ENCODE data around the gene PHF2. TPM values are rescaled to one million over a fixed set of nuclear protein-coding genes. Genes with fewer than 3 reads are reported as not detected.

The PHF2 gene
- total RNA-seq, 1 donor: 18.9 TPM

- Histone ChIP-seq H3K4me3 (ENCODE audit: low read length) (no peak overlapping the region), H3K27me3 (ENCODE audit: insufficient read depth, low read length) (no peaks in the 10 kb centered on the region), H3K9me3 (ENCODE audit: low read depth, low read length) (no peaks in the 10 kb centered on the region), H3K4me1 (ENCODE audit: insufficient read depth, low read length) (no peaks in the 10 kb centered on the region)
Measured at GRCh38 chr9:93651521-93651950, 75.2 kb downstream of the PHF2 start.

DNA sequence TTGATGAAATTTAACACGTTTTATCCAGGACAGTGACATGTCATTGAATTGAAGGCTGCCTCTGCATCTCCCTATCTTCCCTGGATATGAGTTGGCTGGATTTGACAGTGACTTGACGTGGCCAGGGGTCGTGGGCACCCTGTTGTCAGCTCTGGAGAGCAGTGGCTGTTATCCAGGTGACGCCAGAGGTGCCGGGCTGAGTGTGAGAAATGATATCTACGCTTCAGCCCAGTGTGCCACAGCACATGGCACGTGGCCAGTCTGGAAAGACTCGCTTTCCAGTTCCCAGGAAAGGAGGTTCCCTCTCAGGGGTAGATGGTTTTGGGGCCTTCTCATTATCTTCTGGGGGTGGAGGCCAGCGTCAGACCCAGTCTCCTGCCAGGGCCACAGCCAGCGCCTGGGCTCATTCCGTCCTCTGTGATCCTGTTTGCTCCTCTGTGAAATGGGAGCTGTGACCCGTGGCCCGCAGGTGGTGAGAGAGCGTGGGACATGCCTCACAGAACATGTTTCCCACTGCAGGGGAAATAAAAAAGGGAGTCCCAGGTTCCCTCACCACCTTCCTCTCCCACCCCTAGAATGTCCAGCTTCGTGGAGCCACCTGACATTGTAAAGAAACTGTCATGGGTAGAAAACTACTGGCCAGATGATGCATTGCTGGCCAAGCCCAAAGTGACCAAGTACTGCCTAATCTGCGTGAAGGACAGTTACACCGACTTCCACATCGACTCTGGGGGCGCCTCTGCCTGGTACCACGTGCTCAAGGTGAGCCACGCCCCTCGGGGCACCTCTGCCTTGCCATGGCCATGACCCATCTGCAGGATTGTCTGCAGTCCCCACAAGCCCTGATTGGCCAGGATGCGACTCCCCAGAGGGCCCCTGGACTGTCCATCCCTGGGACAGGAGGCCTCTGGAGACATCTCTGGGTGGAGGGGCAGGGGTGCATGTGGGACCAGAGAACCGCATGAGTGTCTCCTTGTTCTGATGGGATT is 76.5 kb downstream of the PHF2 start:
- Histone ChIP-seq H3K4me1 (ENCODE audit: insufficient read depth, low read length) (no peaks in the 10 kb centered on the region), H3K27me3 (ENCODE audit: insufficient read depth, low read length) (no peaks in the 10 kb centered on the region), H3K9me3 (ENCODE audit: low read depth, low read length) (no peaks in the 10 kb centered on the region), H3K4me3 (ENCODE audit: low read length) (no peak overlapping the region)

DNA sequence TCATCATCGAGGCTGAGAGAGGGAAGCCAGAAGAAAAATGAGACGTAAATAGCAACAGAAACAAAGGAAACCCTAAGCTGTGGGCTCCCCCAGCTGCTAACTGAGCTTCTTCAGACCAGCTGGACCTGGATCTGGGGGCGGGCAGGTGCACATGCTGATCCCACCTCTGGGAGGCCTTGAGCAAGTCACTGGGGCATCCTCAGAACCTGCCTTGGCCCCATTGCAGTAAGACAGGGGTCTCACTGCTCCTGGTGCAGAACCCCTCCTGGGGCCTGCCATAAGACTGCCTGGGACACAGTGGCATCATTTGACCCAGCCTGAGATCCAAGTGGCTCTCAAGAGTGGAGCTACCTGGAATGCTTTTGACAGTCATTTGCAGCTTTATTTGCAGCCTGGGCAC is 77.4 kb downstream of the PHF2 start:
- Histone ChIP-seq H3K4me3 (ENCODE audit: low read length) (no peak overlapping the region), H3K9me3 (ENCODE audit: low read depth, low read length) (no peaks in the 10 kb centered on the region), H3K27me3 (ENCODE audit: insufficient read depth, low read length) (no peaks in the 10 kb centered on the region), H3K4me1 (ENCODE audit: insufficient read depth, low read length) (no peaks in the 10 kb centered on the region)

DNA sequence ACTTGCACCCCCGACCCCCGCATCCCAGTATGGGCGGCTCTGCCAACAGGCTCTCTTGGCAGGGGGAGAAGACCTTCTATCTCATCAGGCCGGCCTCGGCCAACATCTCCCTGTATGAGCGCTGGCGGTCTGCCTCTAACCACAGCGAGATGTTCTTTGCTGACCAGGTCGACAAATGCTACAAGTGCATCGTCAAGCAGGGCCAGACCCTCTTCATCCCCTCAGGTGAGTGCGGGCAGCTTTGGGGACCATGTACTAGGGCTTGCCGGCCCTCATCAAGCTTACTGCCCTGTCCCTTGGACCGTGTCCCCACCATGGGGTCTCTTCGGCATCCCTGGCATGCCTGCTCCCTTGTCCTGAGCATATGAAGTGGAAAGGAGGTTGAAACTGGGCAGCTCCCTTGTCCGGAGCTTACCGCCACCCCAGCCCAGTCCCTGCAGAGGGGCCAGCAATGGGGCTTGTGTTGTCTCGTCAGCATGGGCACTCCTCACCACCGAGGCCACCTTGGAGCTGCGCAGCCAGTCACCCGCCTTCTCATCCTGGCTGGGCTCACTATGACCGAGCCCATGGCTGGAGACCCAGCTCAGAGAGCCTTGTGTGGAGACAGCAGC is 78.1 kb downstream of the PHF2 start:
- no peak overlapping the region for H3K4me3 ChIP-seq (ENCODE audit: low read length)
- H3K4me1 ChIP-seq (ENCODE audit: insufficient read depth, low read length): no peaks in the 10 kb centered on the region
- H3K27me3 ChIP-seq (ENCODE audit: insufficient read depth, low read length): no peaks in the 10 kb centered on the region
- H3K9me3 ChIP-seq (ENCODE audit: low read depth, low read length): no peaks in the 10 kb centered on the region

DNA sequence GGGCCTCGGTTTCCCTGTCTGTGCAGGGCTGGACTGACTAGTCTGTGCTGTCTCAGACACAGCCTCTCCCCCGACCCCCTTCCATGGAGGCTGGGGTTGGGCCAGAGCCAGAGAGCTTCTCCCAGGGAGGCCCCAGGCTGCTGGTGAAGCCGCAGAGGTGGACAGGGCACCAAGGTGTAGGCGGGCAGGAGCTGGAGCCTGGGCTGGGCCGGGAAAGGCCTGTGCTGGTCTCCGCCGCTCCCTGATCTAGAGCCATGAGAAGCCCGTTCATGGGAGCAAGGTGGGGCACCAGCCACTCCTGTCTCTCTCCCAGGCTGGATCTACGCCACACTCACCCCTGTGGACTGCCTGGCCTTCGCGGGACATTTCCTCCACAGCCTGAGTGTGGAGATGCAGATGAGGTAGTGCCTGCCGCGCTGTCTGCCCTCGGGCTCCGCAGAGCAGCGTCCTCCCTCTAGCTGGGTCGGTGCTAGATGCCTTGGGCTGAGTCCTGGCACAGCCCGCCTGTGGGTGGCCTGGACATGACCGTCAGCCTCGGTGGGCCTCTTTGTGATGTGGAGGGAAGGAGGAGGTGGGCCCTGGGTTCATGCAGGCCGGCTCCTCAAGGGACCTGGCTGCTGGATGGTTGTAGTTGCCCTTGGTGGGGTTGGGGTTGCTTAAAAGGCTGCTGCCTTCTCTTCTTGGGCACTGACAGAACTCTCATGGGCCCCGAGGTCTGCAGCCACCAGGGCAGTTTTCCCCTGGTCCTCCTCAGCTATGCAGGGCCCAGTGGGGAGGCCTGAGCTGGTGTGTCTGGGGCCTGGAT is 79.4 kb downstream of the PHF2 start:
- no peaks in the 10 kb centered on the region for H3K9me3 ChIP-seq (ENCODE audit: low read depth, low read length)
- H3K4me1 ChIP-seq (ENCODE audit: insufficient read depth, low read length): no peaks in the 10 kb centered on the region
- no peaks in the 10 kb centered on the region for H3K27me3 ChIP-seq (ENCODE audit: insufficient read depth, low read length)
- no peak overlapping the region for H3K4me3 ChIP-seq (ENCODE audit: low read length)

DNA sequence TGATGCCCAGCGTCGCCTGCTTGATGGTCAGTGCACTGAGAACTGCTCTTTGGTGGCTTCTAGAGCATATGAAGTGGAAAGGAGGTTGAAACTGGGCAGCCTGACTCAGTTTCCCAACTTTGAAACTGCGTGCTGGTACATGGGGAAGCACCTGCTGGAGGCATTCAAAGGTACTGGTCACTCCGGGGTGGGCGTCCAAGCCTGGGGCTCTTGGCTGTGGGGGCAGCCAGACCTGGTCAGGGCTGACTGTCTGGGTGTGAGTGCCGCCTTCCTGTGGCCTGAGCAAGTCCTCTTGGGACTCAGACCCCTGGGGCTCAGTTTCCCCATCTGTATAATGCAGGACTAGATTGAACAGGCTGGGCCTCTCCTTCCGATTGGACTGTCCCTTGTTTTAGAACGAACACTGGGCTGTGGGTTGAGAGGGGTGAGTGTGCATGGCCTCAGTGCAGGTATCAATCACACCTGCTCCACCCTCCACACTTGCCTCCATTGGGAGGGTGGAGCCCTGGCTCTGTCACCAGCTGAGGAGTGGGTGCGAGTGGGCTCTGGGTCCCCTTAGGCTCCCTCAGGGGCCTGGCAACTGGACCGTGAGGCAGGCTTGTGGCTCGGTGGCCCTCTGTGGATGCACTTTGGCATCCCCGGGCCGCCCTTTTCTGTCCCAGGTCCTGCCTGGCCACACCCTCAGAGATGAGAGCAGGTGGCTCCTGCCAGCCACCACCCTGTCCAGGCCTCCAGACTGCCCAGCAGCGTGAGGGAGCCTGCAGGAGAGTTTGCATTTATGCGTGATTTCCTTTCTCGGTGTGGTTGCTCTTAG is 80.2 kb downstream of the PHF2 start:
- no peaks in the 10 kb centered on the region for H3K4me1 ChIP-seq (ENCODE audit: insufficient read depth, low read length)
- no peaks in the 10 kb centered on the region for H3K9me3 ChIP-seq (ENCODE audit: low read depth, low read length)
- no peaks in the 10 kb centered on the region for H3K27me3 ChIP-seq (ENCODE audit: insufficient read depth, low read length)
- H3K4me3 ChIP-seq (ENCODE audit: low read length): no peak overlapping the region

GRCh38 chr9:93657331-93658111 is 81.1 kb downstream of the PHF2 start:
- Histone ChIP-seq H3K27me3 (ENCODE audit: insufficient read depth, low read length) (no peaks in the 10 kb centered on the region), H3K9me3 (ENCODE audit: low read depth, low read length) (no peaks in the 10 kb centered on the region), H3K4me1 (ENCODE audit: insufficient read depth, low read length) (no peaks in the 10 kb centered on the region), H3K4me3 (ENCODE audit: low read length) (no peak overlapping the region)

DNA sequence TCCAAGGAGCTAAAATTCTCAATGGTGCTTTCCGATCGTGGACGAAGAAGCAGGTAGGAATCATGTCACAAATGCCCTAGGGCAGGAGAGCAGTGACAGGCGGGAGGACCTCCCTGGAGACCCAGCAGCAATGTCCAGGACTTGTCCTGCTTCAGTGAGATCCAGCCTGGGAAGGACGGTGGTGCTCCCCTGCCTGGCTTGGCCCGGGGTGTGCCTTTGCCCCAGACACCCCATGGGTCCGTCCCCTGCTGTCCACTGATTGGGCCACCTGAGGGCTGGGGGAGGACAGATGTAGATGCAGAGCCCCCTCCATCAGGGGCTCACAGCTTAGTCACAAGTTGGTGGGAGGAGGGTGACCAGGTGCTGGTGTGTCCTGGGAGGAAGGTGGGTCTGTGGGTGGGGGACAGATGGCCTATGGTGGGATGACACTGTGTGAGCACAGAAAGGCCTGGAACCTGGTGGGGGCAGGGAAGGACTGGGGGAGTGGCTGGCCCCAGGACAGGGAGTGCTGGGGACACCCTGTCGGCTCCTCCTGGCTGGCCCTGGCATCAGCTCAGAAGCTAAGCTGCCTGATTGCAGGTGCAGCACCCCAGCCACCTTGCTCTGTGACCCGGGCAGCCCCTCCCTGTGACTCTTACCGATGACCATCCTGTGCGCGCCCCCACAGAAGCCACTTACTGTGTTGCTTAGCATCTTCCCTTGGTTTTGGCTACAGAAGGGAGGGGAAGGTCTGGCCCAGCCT is 82.0 kb downstream of the PHF2 start:
- Histone ChIP-seq H3K9me3 (ENCODE audit: low read depth, low read length) (no peaks in the 10 kb centered on the region), H3K4me1 (ENCODE audit: insufficient read depth, low read length) (no peaks in the 10 kb centered on the region), H3K27me3 (ENCODE audit: insufficient read depth, low read length) (no peaks in the 10 kb centered on the region), H3K4me3 (ENCODE audit: low read length) (no peak overlapping the region)

GRCh38 chr9:93659044-93659836 is 82.9 kb downstream of the PHF2 start:
- Histone ChIP-seq H3K4me1 (ENCODE audit: insufficient read depth, low read length) (no peaks in the 10 kb centered on the region), H3K9me3 (ENCODE audit: low read depth, low read length) (no peaks in the 10 kb centered on the region), H3K4me3 (ENCODE audit: low read length) (no peak overlapping the region), H3K27me3 (ENCODE audit: insufficient read depth, low read length) (no peaks in the 10 kb centered on the region)

DNA sequence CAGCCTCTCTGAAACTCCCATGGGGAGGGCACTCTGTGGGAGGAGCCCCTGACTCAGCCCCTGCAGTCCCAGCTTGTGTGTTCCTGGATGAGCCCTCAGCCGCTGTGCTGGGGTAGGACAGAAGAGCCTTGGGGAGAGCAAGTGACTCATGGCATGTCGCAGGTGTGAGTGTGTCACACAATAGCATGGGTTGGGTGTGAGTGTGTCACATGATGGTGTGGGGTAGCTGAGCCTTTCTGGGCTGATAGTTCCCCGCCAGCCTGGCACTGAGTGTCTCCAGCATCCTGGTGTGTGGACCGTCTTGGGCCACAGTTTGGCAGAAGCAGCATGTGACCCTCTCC is 83.4 kb downstream of the PHF2 start:
- Histone ChIP-seq H3K4me3 (ENCODE audit: low read length) (no peak overlapping the region), H3K27me3 (ENCODE audit: insufficient read depth, low read length) (no peaks in the 10 kb centered on the region), H3K9me3 (ENCODE audit: low read depth, low read length) (no peaks in the 10 kb centered on the region), H3K4me1 (ENCODE audit: insufficient read depth, low read length) (no peaks in the 10 kb centered on the region)

GRCh38 chr9:93660352-93661046 is 84.1 kb downstream of the PHF2 start:
- Histone ChIP-seq H3K4me1 (ENCODE audit: insufficient read depth, low read length) (no peaks in the 10 kb centered on the region), H3K27me3 (ENCODE audit: insufficient read depth, low read length) (no peaks in the 10 kb centered on the region), H3K9me3 (ENCODE audit: low read depth, low read length) (no peaks in the 10 kb centered on the region), H3K4me3 (ENCODE audit: low read length) (no peak overlapping the region)

- Histone ChIP-seq H3K27me3 (ENCODE audit: insufficient read depth, low read length) (no peaks in the 10 kb centered on the region), H3K9me3 (ENCODE audit: low read depth, low read length) (no peaks in the 10 kb centered on the region), H3K4me1 (ENCODE audit: insufficient read depth, low read length) (no peaks in the 10 kb centered on the region), H3K4me3 (ENCODE audit: low read length) (no peak overlapping the region)
Measured at GRCh38 chr9:93661591-93661990, 85.2 kb downstream of the PHF2 start.
